SKM-1 (cell line): Measurements from ENCODE around the gene EPHA6.

Experiments
- DNase-seq: peaks from one replicate; lab custom pipeline; 2025; ENCODE audit not compliant: unreplicated experiment; lab: John Stamatoyannopoulos, UW

The EPHA6 gene

GRCh38 chr3:96813820-96814650 lies at the start of gene EPHA6:
Gene EPHA6, plus strand, starts transcription at chr3:96814594.
- DNase-seq = peak; percentile 42

GRCh38 chr3:96776818-96777217 lies 37.6 kb upstream of the EPHA6 start:
- DNase-seq = no peak

GRCh38 chr3:96779810-96780209 lies 34.6 kb upstream of the EPHA6 start:
- DNase-seq = no peak

DNA sequence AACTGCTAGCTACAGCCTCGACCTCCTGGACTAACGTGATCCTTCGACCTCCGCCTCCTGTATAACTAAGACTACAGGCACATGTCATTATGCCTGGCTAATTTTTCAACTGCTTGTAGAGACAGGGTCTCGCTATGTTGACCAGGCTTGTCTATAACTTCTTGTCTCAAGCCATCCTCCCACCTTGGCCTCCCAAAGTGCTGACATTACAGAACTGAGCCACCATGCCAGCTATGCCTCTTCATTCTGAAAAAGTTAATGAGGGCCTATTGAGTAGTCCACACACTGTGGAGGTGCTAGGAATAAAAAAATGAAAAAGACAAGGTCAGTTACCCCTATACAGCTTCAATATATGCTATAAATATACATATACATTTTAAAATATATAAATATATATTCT lies 18.3 kb upstream of the EPHA6 start:
- no peak for DNase-seq

DNA sequence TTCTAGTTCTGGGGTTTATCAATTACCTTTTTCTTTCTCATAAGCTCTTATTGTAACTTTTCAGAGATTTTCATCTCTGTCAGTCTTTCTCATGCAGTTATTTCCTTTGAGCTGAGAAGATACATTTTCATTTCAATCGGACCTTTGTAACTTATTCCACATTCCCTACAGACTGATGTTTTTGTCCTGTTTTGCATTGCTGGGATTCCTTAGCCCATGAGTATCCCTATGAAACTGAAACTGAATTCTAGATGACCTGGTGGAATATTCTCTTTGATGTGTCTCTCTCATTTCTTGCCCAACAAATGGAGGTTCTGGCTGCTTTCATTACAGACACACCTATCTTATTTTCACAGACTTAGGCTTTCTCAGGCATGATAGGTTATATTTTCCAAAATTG lies 10.5 kb upstream of the EPHA6 start:
- DNase-seq = no peak

DNA sequence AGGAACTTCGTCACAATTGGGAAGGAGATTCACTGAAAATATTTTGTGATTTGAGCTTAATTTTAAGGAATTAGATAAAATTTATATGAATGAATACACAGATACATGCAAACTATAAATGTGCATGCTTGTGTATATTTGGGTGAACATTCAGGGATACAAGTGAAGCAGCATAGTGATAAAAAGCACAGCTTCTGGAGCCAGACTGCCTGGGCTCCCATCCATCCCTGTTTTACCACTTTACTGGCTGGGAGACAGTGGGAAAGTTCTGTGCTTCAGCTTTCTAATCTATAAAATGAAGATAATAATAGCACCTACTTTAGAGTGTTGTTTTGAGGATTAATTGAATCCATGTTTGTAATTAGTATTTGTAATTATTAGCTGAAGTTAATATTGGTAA lies 8.1 kb upstream of the EPHA6 start:
- DNase-seq = no peak

DNA sequence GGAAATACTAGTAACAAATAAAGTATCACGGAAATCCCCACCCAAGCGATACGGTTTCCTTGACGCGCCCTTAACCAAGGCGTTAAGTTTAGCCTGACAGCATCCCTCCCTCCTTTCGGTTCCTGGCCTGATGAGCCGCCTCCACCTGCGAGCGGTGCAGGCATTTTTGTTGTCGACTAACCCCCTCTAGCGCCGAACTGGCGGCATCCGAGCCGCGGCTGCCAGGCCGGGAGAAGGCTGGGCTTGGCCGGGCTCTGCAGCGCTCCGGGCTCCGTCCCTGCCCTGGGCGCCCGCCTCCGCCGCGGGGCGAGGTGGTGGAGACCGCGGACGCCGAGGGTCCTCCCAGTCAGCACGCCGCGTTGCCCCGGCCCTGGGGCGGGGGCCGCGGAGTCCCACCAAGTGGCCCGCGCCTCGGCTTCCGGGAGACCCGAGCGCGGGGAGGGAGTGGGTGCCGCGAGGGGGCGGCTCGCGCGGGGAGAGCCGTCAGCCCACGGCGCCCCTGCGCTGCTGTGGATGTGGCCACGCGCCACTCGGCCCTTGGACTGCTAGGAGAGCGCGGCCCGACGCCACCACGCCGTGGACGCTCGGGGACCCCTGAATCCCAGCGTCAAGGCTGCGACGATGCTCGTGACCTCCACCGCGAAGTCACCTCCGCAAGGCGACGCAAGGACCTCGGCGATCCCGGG lies 1.1 kb upstream of the EPHA6 start:
- peak; percentile 54 for DNase-seq

DNA sequence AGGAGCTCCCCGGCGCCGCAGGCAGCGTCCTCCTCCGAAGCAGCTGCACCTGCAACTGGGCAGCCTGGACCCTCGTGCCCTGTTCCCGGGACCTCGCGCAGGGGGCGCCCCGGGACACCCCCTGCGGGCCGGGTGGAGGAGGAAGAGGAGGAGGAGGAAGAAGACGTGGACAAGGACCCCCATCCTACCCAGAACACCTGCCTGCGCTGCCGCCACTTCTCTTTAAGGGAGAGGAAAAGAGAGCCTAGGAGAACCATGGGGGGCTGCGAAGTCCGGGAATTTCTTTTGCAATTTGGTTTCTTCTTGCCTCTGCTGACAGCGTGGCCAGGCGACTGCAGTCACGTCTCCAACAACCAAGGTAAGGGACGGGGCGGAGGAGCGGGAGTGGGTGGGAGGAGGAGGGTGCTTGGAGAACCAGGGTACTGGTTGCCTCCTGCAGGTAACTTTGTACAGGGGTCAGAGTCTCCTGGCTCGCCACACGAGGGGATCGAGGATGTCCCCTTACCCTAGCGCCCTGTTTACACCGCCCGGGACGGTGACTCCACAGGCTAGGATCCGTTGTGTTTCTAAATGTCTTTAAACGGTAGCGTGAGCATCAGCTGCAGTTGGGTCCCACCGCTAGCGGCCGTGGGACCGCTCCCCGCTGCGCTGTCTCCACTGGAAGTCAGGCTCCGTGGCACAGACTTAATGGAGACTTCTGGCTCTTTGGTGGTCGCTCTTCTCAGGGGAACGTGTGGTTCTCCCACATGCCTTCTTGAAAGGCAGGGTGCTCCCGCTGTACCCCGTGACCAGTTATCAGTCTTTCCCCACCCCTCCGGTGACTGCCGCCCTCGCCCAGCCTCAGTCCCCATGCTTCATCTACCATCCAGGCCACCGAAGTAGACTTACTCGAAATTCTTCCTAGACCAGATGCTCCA lies 515 bp downstream of the EPHA6 start:
- no peak for DNase-seq

DNA sequence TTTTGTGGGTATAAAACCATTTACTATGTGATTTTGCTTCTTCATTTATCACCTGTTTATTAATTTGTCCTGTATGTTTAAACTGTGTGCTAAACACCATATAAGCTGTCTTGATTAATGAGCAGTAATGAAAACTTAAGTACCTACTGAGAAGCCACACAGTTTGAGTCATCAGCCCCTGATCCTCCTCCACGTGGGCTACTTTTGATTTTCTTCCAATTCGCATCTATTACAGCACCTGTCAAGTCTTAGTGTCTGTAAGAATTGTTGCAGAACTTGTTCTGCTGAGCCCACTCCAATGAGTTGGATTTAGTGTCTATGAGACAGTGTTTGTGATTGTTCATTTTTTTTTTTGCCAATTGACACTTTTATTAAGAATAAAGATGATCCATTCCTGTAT lies 16.8 kb downstream of the EPHA6 start:
- DNase-seq = no peak

GRCh38 chr3:96833301-96833700 lies 18.9 kb downstream of the EPHA6 start:
- no peak for DNase-seq

- no peak for DNase-seq
Observed at GRCh38 chr3:96836153-96836915, 21.9 kb downstream of the EPHA6 start.

DNA sequence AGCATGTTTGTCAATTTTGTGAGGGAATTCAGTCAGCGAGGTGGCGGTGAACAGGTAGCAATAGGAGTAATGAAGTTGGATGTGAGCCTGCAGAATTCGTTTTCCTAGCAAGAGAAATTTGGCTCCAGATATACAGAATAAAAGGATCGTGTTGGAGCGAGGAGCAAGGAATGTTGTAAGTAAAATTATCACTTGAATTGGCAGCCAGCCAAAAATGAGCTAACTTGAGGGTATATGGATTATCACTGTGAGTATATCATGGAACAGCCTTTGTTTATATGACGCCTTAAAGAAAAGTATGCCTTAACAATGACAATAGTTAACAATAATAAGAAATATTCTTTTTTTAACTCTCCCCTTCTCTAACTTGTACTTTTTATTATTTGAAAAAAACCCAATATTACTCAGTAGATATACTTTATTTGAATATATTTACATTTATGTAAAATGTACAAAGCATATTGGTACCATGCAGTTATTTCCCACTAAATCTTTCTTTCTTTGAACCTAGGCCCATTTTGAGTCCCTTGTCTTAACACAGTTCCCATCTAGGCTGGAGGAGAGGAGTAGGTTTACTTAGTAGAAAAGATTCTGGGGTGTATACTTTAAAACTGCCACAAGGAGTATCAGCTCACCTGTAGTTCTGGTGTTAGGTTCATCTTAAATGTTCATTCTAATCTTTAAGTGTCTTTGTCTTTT lies 29.3 kb downstream of the EPHA6 start:
- no peak for DNase-seq

DNA sequence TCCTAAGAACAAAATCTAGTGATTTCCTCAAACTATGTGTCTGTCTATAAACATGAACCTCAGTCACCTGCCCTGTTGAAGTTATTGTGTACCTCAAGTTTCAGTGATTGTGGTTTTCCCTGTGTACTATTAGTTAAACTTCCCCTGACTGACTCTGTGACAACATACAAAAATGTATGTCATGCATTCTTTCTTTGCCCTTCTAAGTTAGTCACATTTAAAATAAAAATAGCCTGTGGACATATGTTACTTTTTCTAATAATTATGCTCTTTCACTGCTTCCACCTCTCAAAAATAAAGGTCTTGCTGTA lies 29.8 kb downstream of the EPHA6 start:
- DNase-seq = no peak

GRCh38 chr3:96852849-96853248 lies 38.5 kb downstream of the EPHA6 start:
- DNase-seq = no peak

GRCh38 chr3:96860882-96861281 lies 46.5 kb downstream of the EPHA6 start:
- no peak for DNase-seq

GRCh38 chr3:96863129-96863740 lies 48.8 kb downstream of the EPHA6 start:
- peak; percentile 57 for DNase-seq

- DNase-seq = no peak
Observed at GRCh38 chr3:96865605-96866004, 51.2 kb downstream of the EPHA6 start.

GRCh38 chr3:96869316-96869715 lies 54.9 kb downstream of the EPHA6 start:
- DNase-seq = no peak

DNA sequence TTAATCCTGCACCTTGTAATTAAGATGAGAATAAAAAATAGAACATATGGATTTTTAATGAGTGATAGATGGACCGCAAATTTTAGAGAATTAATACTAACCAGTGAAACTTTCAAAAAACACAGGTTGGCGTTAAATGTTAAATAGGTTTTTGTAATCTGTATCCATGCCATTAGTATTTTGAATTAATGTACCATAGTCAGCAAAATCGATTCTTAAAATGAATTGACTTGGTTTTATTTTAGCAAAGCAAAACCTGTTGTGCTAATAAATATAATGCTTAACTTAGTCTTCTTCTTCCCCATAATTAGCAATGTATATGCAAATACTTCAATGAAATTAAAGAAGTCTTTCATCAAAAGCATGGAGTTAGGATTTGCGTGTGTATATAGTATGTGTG lies 63.1 kb downstream of the EPHA6 start:
- no peak for DNase-seq

GRCh38 chr3:96900031-96900430 lies 85.6 kb downstream of the EPHA6 start:
- DNase-seq = no peak
